Measurements from ENCODE around the gene SLC10A2. TPM values are rescaled to one million over a fixed set of nuclear protein-coding genes. Genes with fewer than 3 reads are reported as not detected.

Gene SLC10A2
- polyA plus RNA-seq: 0.06 to 0.52 TPM (median 0.39 TPM) in 3 replicates
- polyA plus RNA-seq (2011; ENCODE audit: low read depth): not detected
- 0.18 and 0.28 TPM in 2 replicates for polyA plus RNA-seq (2011; cell fraction: cytosol; rRNA removed)
- polyA plus RNA-seq (2011; cell fraction: nucleus; rRNA removed): 0.29 TPM in 2 replicates
- 0.72 TPM in 1 of 2 replicates, not detected in the other for polyA plus RNA-seq (2012; ENCODE audit: low replicate concordance)
- polyA minus RNA-seq: 0.13 to 0.29 TPM (median 0.16 TPM) in 3 replicates
- polyA minus RNA-seq (2011; cell fraction: cytosol; rRNA and poly(A)+ RNA removed): not detected
- polyA minus RNA-seq (2011; cell fraction: nucleus; rRNA and poly(A)+ RNA removed): 0.16 and 0.32 TPM in 2 replicates

GRCh38 chr13:103066079-103066780, at the start of gene SLC10A2:
Gene SLC10A2 (minus strand): TSS chr13:103066417. CDS start chr13:103066249, 168 bp downstream.
- DNase-seq (ENCODE audit: low read depth, low spot score) (no peak), FAIRE-seq (no peak)
- Histone ChIP-seq H2AFZ (ENCODE audit: control insufficient read depth, low read length) (no peak within 1 kb of the TSS), H3K9me3 (ENCODE audit: control insufficient read depth, low read depth, low read length) (no peaks in the 10 kb centered on the region), H3K27ac (ENCODE audit: control insufficient read depth, insufficient read depth, low read length) (no peak within 1 kb of the TSS), H3K9ac (ENCODE audit: control insufficient read depth, extremely low read depth, insufficient read depth, low read length) (no peak within 1 kb of the TSS), H3K27me3 (ENCODE audit: control insufficient read depth, extremely low read depth, insufficient read depth, low read length) (no peaks in the 10 kb centered on the region), H3K4me3 (ENCODE audit: control insufficient read depth in 2 of 3, extremely low read depth in 1 of 3, insufficient read depth in 2 of 3, low read depth in 1 of 3, low read length in 3 of 3) (no peak within 1 kb of the TSS), H3K4me1 (ENCODE audit: control insufficient read depth, extremely low read depth, insufficient read depth, low read length) (no peaks in the 10 kb centered on the region), H3K36me3 (ENCODE audit: control insufficient read depth in 2 of 2, extremely low read depth in 1 of 2, insufficient read depth in 2 of 2, low read length in 2 of 2) (no peaks in the 10 kb centered on the region), H3K79me2 (ENCODE audit: control insufficient read depth, insufficient read depth, low read length) (no peaks in the 10 kb centered on the region), H3K4me2 (ENCODE audit: control insufficient read depth, extremely low read depth, insufficient read depth, low read depth, low read length) (no peak within 1 kb of the TSS), H4K20me1 (ENCODE audit: control insufficient read depth, extremely low read depth, insufficient read depth, low read length) (no peaks in the 10 kb centered on the region), H3K9me1 (ENCODE audit: control insufficient read depth, extremely low read depth, insufficient read depth, low read length) (no peaks in the 10 kb centered on the region)
- dilution Hi-C loops (cut with MboI; ENCODE audit: extremely low pct_ligation_motif_present, low sequenced_read_pairs): no loop called here
- no peak for TF ChIP-seq EZH2 (IDR thresholded peaks at IDR 0.05; ENCODE audit: low read length)
- TF ChIP-seq CTCF (optimal IDR thresholded peaks at IDR 0.05 in 1 of 3, IDR thresholded peaks at IDR 0.05 in 1 of 3, conservative IDR thresholded peaks at IDR 0.05 in 1 of 3; ENCODE audit: extremely low read depth in 1 of 3, insufficient read depth in 2 of 3, low read length in 3 of 3): no peak

GRCh38 chr13:103107580-103107979, 41.4 kb upstream of the SLC10A2 start:
- no peaks in the 10 kb centered on the region for H4K20me1 ChIP-seq (ENCODE audit: control insufficient read depth, extremely low read depth, insufficient read depth, low read length)
- no peak overlapping the region for H3K9ac ChIP-seq (ENCODE audit: control insufficient read depth, extremely low read depth, insufficient read depth, low read length)
- H3K9me3 ChIP-seq (ENCODE audit: control insufficient read depth, low read depth, low read length): no peaks in the 10 kb centered on the region
- TF ChIP-seq EZH2 (IDR thresholded peaks at IDR 0.05; ENCODE audit: low read length) (no peak), CTCF (optimal IDR thresholded peaks at IDR 0.05 in 1 of 3, IDR thresholded peaks at IDR 0.05 in 1 of 3, conservative IDR thresholded peaks at IDR 0.05 in 1 of 3; ENCODE audit: extremely low read depth in 1 of 3, insufficient read depth in 2 of 3, low read length in 3 of 3) (no peak)
- no peak overlapping the region for H2AFZ ChIP-seq (ENCODE audit: control insufficient read depth, low read length)
- H3K27ac ChIP-seq (ENCODE audit: control insufficient read depth, insufficient read depth, low read length): no peak overlapping the region
- dilution Hi-C loops (cut with MboI; ENCODE audit: extremely low pct_ligation_motif_present, low sequenced_read_pairs): no loop called here
- H3K79me2 ChIP-seq (ENCODE audit: control insufficient read depth, insufficient read depth, low read length): no peaks in the 10 kb centered on the region
- no peak for FAIRE-seq
- no peaks in the 10 kb centered on the region for H3K9me1 ChIP-seq (ENCODE audit: control insufficient read depth, extremely low read depth, insufficient read depth, low read length)
- no peak overlapping the region for H3K4me2 ChIP-seq (ENCODE audit: control insufficient read depth, extremely low read depth, insufficient read depth, low read depth, low read length)
- no peaks in the 10 kb centered on the region for H3K36me3 ChIP-seq (ENCODE audit: control insufficient read depth in 2 of 2, extremely low read depth in 1 of 2, insufficient read depth in 2 of 2, low read length in 2 of 2)
- H3K4me3 ChIP-seq (ENCODE audit: control insufficient read depth in 2 of 3, extremely low read depth in 1 of 3, insufficient read depth in 2 of 3, low read depth in 1 of 3, low read length in 3 of 3): no peak overlapping the region
- no peaks in the 10 kb centered on the region for H3K4me1 ChIP-seq (ENCODE audit: control insufficient read depth, extremely low read depth, insufficient read depth, low read length)
- H3K27me3 ChIP-seq (ENCODE audit: control insufficient read depth, extremely low read depth, insufficient read depth, low read length): no peaks in the 10 kb centered on the region
- no peak for DNase-seq (ENCODE audit: low read depth, low spot score)

Data from keratinocyte (primary cell).